Measurements from ENCODE around the gene UBAC1.

- TF ChIP-seq, protein P1, sequence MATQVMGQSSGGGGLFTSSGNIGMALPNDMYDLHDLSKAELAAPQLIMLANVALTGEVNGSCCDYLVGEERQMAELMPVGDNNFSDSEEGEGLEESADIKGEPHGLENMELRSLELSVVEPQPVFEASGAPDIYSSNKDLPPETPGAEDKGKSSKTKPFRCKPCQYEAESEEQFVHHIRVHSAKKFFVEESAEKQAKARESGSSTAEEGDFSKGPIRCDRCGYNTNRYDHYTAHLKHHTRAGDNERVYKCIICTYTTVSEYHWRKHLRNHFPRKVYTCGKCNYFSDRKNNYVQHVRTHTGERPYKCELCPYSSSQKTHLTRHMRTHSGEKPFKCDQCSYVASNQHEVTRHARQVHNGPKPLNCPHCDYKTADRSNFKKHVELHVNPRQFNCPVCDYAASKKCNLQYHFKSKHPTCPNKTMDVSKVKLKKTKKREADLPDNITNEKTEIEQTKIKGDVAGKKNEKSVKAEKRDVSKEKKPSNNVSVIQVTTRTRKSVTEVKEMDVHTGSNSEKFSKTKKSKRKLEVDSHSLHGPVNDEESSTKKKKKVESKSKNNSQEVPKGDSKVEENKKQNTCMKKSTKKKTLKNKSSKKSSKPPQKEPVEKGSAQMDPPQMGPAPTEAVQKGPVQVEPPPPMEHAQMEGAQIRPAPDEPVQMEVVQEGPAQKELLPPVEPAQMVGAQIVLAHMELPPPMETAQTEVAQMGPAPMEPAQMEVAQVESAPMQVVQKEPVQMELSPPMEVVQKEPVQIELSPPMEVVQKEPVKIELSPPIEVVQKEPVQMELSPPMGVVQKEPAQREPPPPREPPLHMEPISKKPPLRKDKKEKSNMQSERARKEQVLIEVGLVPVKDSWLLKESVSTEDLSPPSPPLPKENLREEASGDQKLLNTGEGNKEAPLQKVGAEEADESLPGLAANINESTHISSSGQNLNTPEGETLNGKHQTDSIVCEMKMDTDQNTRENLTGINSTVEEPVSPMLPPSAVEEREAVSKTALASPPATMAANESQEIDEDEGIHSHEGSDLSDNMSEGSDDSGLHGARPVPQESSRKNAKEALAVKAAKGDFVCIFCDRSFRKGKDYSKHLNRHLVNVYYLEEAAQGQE (IDR thresholded peaks at IDR 0.05; ENCODE audit: insufficient read depth in 1 of 2, low read depth in 2 of 2, low read length in 2 of 2) = no peak
- TF ChIP-seq SIN3A (IDR thresholded peaks at IDR 0.05; ENCODE audit: borderline replicate concordance, insufficient read depth, low read length) = no peak
- TF ChIP-seq POLR2AphosphoS5 (IDR thresholded peaks at IDR 0.05; ENCODE audit: low read depth, low read length) = no peak
Observed at GRCh38 chr9:135980926-135981630, 19.9 kb upstream of the UBAC1 start.

Data from PFSK-1 (cell line).